ENCODE measurements around the gene SRA1.
"Not testable (repeated sequence)": the region's sequence is repeated elsewhere in the genome, so short reads cannot be mapped to it uniquely, and the experiment has no call there.

Gene SRA1

DNA sequence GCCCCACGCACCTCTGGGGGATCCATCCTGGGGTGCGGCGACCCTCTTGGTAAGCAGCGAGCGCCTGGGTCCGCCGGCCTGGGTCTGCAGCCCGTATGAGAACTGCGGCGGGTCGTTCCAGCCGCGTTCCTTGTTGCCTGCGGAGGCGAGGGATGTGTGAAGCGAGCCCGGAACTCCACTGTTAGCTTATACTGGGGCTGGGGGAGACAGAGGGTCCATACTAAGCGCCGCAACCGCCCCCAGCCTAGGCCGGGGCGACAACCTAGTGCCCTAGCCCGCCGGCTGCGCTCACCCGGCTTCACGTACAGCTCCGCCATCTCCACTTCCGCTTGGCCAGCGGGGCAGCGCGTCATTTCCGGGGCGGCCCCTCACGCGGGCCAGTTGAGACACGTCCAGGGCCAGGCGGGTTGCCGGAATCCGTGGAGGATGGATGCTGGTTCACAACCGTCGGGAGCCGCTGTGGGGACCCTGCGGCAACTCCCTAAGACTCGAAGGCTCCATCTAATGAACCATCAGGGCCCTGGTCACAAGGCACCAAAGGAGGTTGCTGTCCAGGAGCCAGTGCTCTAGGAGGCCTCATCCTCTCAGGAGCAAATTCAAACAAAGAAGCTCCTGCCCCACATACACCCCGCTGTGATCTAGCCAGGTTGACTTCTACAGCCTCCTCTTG is at the start of gene SRA1:
Gene SRA1 (minus strand): TSS at position 338 of the 670 bp plus-strand sequence. CDS start 21 bp downstream, at position 317.
- H3K4me1 Mint-ChIP-seq (ENCODE audit: low read depth): peaks cover 45% of the 10 kb centered on the region
- H3K4me3 Mint-ChIP-seq: peak within 1 kb of the TSS; percentile 87
- H3K27me3 Mint-ChIP-seq: no peaks in the 10 kb centered on the region
- peaks cover 3% of the 10 kb centered on the region for H3K36me3 Mint-ChIP-seq
- H3K27ac Mint-ChIP-seq: peak within 1 kb of the TSS; percentile 85
- H3K9me3 Mint-ChIP-seq (ENCODE audit: low read depth): no peaks in the 10 kb centered on the region

DNA sequence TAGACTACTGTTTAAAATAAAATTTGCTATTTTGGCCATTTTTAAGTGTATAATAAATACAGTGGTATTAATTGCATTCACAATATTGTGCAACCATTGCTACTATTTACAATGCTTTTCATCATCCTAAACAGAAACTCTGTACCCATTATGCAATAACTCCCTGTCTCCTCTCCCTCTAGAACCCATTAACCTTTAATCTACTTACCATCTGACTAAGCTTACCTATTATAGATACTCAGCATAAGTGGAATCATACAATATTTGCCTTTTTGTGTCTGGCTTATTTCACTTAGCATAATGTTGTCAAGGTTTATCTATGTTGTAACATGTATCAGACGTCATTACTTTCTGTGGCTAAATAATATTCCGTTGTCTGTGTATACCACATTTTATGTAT is 49.8 kb upstream of the SRA1 start:
- H3K36me3 Mint-ChIP-seq: no peaks in the 10 kb centered on the region

DNA sequence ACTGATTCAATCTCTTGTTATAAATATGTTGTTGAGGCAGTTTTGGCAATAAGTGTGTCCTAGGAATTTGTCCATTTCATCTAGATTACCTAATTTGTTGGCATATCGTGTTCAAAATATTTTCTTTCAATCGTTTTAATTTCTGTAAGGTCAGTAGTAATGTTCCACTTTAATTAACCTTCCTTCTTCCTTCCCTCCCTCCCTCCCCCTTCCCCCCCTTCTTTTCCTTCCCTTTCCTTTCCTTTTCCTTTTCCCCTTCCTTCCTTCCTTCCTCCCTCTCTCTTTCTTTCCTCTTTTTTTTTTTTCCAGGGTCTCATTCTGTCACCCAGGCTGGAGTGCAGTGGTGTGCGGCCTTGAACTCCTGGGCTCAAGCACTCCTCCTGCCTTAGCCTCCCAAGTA is 48.6 kb upstream of the SRA1 start:
- Mint-ChIP-seq H3K4me1 (ENCODE audit: low read depth) (no peaks in the 10 kb centered on the region), H3K36me3 (no peaks in the 10 kb centered on the region), H3K27ac (no peak overlapping the region), H3K4me3 (no peak overlapping the region), H3K9me3 (ENCODE audit: low read depth) (no peaks in the 10 kb centered on the region), H3K27me3 (no peaks in the 10 kb centered on the region)

More for the DNA sequence above, 49.8 kb upstream of the SRA1 start:
- no peak overlapping the region for H3K4me3 Mint-ChIP-seq
- H3K27me3 Mint-ChIP-seq: no peaks in the 10 kb centered on the region
- peaks cover 4% of the 10 kb centered on the region for H3K4me1 Mint-ChIP-seq (ENCODE audit: low read depth)
- H3K9me3 Mint-ChIP-seq (ENCODE audit: low read depth): no peaks in the 10 kb centered on the region
- H3K27ac Mint-ChIP-seq: no peak overlapping the region

DNA sequence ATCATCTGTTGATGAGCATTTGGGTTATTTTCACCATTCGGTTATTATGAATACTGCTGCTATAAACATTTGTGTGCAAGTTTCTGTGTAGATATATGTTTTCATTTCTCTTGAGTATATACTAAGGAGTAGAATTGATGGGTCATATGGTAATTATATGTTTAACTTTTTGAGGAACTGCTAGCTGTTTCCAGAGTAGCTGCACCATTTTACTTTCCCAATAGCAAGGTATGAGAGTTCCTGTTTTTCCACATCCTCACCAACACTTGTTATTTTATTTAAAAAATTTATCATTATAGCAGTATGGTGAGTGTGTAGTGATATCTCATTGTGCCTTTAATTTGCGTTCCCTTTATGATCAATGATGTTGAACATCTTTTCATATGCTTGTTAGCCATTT is 46.5 kb upstream of the SRA1 start:
- H3K36me3 Mint-ChIP-seq: no peaks in the 10 kb centered on the region
- H3K27ac Mint-ChIP-seq: no peak overlapping the region
- no peaks in the 10 kb centered on the region for H3K4me1 Mint-ChIP-seq (ENCODE audit: low read depth)
- H3K9me3 Mint-ChIP-seq (ENCODE audit: low read depth): no peaks in the 10 kb centered on the region
- H3K27me3 Mint-ChIP-seq: no peaks in the 10 kb centered on the region
- no peak overlapping the region for H3K4me3 Mint-ChIP-seq

DNA sequence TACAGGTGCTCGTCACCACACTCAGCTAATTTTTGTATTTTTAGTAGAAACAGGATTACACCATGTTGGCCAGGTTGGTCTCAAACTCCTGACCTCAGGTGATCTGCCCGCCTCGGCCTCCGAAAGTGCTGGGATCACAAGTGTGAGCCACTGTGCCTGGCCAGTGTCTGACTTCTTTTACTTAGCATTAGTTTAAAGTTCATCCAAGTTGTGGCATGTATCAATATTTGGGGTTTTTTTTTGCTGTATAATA is 46.1 kb upstream of the SRA1 start:
- H3K36me3 Mint-ChIP-seq; H3K27ac Mint-ChIP-seq; H3K9me3 Mint-ChIP-seq (ENCODE audit: low read depth); H3K4me3 Mint-ChIP-seq; H3K27me3 Mint-ChIP-seq; H3K4me1 Mint-ChIP-seq (ENCODE audit: low read depth): not testable (repeated sequence)

DNA sequence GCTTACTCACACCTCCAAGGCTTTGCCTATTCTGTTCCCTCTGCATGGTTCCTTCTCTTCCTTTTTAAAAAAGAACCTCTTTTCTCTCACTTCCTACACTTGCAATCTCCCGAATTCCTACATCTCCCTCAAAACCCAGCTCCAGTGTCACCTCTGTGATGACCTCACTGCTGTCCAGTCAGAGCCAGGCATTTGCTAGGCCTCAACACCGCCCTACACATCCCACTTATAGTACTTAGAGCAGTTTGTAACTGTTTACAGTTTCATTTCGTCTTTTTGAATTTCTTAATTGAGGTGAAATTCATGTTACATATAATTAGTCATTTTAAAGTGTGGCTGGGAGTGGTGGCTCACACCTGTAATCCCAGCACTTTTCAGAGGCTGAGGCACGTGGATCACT is 44.9 kb upstream of the SRA1 start:
- no peaks in the 10 kb centered on the region for H3K27me3 Mint-ChIP-seq
- no peak overlapping the region for H3K4me3 Mint-ChIP-seq
- H3K4me1 Mint-ChIP-seq (ENCODE audit: low read depth): no peaks in the 10 kb centered on the region
- H3K27ac Mint-ChIP-seq: no peak overlapping the region
- H3K36me3 Mint-ChIP-seq: no peaks in the 10 kb centered on the region
- H3K9me3 Mint-ChIP-seq (ENCODE audit: low read depth): no peaks in the 10 kb centered on the region

DNA sequence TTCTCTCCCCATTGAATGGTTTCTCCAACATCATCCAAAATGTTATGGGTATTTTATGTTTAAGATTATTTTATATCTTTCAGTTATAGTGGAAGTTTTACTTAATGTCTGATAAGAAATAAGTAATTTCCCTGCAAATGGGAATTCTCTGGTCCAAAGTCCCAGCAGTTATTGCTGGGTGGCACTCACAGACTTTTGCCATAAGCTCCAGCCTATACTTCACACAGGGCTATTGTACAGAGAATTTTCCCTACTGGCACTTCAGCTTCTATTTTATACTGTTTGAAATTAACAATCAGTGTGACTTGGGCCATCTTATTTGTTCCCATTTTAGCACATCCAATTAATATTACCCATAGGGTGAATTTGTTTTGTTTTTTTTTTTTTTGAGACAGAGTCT is 42.8 kb upstream of the SRA1 start:
- H3K27ac Mint-ChIP-seq: no peak overlapping the region
- H3K36me3 Mint-ChIP-seq: no peaks in the 10 kb centered on the region
- H3K4me1 Mint-ChIP-seq (ENCODE audit: low read depth): no peaks in the 10 kb centered on the region
- no peaks in the 10 kb centered on the region for H3K27me3 Mint-ChIP-seq
- no peaks in the 10 kb centered on the region for H3K9me3 Mint-ChIP-seq (ENCODE audit: low read depth)
- no peak overlapping the region for H3K4me3 Mint-ChIP-seq

DNA sequence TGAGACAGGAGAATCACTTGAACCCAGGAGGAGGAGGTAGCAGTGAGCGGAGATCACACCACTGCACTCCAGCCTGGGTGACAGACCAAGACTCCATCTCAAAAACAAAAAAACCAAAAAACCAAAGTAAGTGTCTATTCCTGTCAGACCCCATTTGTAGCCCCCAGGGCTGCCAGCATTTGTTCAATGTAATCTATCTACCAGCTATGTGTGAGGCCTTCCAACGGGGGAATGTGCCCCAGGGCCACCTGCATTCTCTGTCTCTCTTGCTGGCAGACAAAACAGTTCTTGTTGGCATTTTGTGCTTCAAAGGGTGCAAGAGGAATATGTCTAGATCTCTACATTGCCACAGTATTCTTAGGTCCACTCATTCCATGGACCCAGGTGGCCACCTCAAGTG is 41.6 kb upstream of the SRA1 start:
- Mint-ChIP-seq H3K27ac (no peak overlapping the region), H3K27me3 (no peaks in the 10 kb centered on the region), H3K4me1 (ENCODE audit: low read depth) (no peaks in the 10 kb centered on the region), H3K36me3 (no peaks in the 10 kb centered on the region), H3K9me3 (ENCODE audit: low read depth) (no peaks in the 10 kb centered on the region), H3K4me3 (no peak overlapping the region)

DNA sequence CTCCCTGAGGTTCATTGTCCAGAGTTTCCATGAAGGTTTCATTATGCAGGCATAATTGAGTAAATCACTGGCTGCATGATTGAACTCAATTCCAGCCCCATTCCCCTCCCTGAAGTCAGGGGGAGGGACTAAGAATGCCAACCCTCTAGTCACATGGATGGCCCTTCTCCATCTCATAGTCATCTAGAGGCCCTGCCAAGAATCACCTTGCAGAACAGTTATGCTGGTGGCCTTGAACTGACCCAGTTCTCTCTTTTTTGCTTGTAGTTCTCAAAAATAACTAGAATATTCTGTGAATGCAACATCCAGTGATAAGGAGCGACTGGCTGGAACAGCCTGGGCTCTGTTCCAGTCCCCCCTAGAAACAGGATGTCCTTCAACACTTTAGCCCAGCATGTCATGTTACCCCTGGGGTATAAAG is 39.1 kb upstream of the SRA1 start:
- Mint-ChIP-seq H3K4me3 (no peak overlapping the region), H3K36me3 (no peaks in the 10 kb centered on the region), H3K4me1 (ENCODE audit: low read depth) (no peaks in the 10 kb centered on the region), H3K9me3 (ENCODE audit: low read depth) (no peaks in the 10 kb centered on the region), H3K27ac (no peak overlapping the region), H3K27me3 (no peaks in the 10 kb centered on the region)

DNA sequence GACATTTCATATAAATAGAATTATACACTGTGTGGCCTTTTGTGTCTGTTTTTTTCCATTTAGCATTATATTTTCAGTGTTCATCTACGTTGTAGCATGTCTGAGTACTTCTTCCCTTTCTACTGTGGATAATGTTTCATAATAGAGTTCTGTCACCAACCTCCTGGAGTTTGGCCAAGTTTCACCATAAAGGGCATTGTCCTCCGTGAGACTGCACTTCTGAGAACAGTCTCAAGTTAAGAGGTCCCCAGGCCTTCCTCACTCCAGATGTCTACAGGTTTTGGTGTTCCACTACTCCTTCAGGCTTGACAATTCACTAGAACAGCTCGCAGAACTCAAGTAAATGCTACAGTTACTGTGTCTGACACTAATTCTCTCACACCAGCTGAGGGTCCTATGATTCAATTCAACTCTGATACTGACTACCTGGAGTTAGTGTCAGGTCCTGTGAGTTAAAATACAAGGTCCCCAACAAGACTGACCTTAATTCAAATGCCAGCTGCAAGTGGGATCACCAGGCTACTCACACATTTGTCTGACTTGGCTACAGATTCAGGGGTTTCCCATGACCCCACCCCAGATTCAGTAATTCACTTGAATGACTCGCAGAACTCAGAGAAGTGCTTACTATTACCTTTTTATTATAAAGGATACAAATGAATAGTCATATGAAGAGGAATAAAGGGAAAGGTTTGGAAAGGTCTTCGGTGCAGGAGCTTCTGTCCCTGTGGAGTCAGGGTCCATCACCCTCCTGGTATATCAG is 38.4 kb upstream of the SRA1 start:
- no peaks in the 10 kb centered on the region for H3K9me3 Mint-ChIP-seq (ENCODE audit: low read depth)
- no peaks in the 10 kb centered on the region for H3K4me1 Mint-ChIP-seq (ENCODE audit: low read depth)
- H3K27ac Mint-ChIP-seq: no peak overlapping the region
- H3K27me3 Mint-ChIP-seq: no peaks in the 10 kb centered on the region
- H3K4me3 Mint-ChIP-seq: no peak overlapping the region
- no peaks in the 10 kb centered on the region for H3K36me3 Mint-ChIP-seq

DNA sequence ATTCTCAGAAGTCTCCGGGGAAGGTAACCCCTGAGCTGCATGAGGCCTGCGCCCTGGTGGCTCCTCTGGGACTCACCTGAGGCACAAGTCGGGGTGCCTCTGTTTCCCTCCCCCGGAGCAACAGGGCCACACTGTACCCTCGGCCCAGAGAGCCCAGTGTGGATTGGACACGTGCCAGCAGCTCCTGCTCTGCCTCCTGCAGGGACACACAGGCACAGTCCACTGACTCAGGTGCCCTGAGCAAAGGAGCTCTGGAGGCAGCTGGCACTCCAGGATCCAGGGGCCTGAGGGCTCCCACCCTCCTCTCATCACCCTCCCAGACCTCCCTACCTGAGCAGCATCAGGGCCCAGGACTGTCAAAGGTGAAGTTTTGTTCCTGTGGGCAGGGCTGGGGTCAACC is 36.9 kb upstream of the SRA1 start:
- no peaks in the 10 kb centered on the region for H3K36me3 Mint-ChIP-seq
- no peaks in the 10 kb centered on the region for H3K9me3 Mint-ChIP-seq (ENCODE audit: low read depth)
- no peaks in the 10 kb centered on the region for H3K4me1 Mint-ChIP-seq (ENCODE audit: low read depth)

DNA sequence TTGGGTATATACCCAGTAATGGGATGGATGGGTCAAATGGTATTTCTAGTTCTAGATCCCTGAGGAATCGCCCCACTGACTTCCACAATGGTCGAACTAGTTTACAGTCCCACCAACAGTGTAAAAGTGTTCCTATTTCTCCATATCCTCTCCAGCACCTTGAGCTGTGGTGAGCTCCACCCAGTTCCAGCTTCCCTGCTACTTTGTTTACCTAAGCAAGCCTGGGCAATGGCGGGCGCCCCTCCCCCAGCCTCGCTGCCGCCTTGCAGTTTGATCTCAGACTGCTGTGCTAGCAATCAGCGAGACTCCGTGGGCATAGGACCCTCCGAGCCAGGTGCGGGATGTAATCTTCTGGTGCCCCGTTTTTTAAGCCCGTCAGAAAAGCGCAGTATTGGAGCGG is 35.8 kb upstream of the SRA1 start:
- not testable (repeated sequence) for H3K27me3 Mint-ChIP-seq; H3K9me3 Mint-ChIP-seq (ENCODE audit: low read depth); H3K36me3 Mint-ChIP-seq; H3K27ac Mint-ChIP-seq; H3K4me1 Mint-ChIP-seq (ENCODE audit: low read depth); H3K4me3 Mint-ChIP-seq

More for the DNA sequence above, 36.9 kb upstream of the SRA1 start:
- Mint-ChIP-seq H3K4me3 (no peak overlapping the region), H3K27ac (no peak overlapping the region), H3K27me3 (no peaks in the 10 kb centered on the region)

DNA sequence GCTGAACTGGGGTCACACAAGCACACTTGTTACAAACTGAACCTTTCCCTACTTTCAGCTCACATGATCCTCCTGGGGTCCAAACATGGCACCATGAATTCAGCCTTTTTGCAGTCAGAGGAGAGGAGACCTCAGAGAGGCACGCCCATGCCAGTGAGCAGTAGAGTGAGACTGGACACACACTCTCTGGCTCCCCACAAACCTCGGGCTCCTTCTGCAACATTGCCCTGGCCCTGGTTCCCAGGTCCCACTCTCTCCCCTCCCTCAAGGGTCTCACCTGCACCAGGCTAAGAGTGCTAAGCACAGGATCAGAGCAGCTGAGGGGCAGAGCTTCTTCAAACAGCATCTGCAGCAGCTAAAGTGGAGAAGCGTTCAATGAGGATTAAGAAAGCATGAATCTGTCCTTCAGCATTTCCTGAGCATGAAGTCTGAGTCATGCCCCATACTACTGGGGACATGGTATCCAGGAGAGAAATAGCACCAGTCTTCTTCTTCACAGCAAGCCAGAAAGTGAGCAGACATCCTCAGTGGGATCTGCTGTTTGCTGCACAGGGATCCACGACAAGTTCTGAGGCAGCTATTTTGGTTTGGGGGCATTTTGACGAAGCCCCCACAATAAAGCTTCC is 34.6 kb upstream of the SRA1 start:
- H3K36me3 Mint-ChIP-seq: no peaks in the 10 kb centered on the region
- H3K4me3 Mint-ChIP-seq: no peak overlapping the region
- H3K27me3 Mint-ChIP-seq: no peaks in the 10 kb centered on the region
- H3K27ac Mint-ChIP-seq: no peak overlapping the region
- no peaks in the 10 kb centered on the region for H3K9me3 Mint-ChIP-seq (ENCODE audit: low read depth)
- no peaks in the 10 kb centered on the region for H3K4me1 Mint-ChIP-seq (ENCODE audit: low read depth)

DNA sequence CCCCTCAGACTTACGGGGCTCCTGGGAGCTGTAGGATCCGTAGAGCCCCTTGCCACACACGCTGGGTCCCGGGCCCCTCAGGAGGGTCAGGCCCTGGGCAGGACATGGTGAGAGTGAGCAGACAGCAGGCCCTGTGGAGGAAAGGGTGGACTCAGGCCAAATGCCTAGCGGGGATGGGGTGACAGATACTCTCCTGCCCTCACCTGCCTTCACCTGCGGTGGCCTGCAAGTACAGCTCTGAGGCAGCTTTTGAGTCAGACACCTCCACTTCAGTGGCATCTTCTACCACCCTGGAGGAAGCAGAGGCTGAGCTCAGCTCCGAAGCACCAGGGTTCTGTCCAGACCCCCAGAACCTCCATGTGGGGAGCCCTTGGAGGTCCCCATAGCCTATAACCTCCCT is 33.6 kb upstream of the SRA1 start:
- Mint-ChIP-seq H3K27ac (no peak overlapping the region), H3K27me3 (no peaks in the 10 kb centered on the region), H3K36me3 (no peaks in the 10 kb centered on the region), H3K4me3 (no peak overlapping the region), H3K9me3 (ENCODE audit: low read depth) (no peaks in the 10 kb centered on the region), H3K4me1 (ENCODE audit: low read depth) (no peaks in the 10 kb centered on the region)

DNA sequence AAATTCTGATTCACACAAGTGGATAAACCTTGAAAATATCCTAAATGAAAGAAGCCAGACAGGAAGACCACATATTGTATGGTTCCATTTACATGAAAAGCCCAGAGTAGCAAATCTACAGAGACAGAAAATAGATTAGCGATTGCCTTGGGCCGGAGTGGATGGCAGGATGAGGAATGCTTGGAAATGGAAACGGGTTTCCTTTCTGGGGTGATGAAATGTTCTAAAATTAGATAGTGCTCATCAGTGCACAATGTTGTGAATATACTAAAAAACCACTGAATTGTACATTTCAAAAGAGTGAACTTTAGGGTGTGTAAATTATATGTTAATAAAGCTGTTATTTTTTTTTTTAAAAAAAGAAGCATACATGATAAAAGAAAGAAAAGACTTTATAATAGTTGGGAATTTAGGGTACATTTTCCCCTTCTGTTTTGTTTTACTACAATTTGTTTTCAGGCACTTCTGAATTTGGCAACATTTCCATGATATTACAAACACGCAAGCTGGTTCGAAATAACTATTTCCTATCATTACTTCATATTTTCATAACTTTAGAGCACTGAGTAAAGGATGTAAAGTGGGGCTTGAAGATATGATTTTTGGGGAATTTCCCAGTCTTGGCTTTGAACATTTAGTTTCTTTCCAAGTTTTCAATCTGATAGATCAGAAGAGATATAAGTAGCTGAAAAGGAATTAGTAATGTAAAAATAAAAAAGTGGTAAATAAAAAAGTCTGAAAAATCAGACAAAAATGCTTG is 31.2 kb upstream of the SRA1 start:
- Mint-ChIP-seq H3K27me3 (no peaks in the 10 kb centered on the region), H3K4me3 (no peak overlapping the region), H3K4me1 (ENCODE audit: low read depth) (no peaks in the 10 kb centered on the region), H3K9me3 (ENCODE audit: low read depth) (peaks cover 6% of the 10 kb centered on the region), H3K27ac (no peak overlapping the region), H3K36me3 (peaks cover 2% of the 10 kb centered on the region)

Data from activated naive CD8-positive, alpha-beta T cell (primary cell).